Measurements from ENCODE around the gene TAF11L9.
"Not testable (repeated sequence)": the region's sequence is repeated elsewhere in the genome, so short reads cannot be mapped to it uniquely, and the experiment has no call there.

The TAF11L9 gene

GRCh38 chr5:17594255-17594654 lies at the start of gene TAF11L9:
TSS of gene TAF11L9 (minus strand) at chr5:17594394.
- not testable (repeated sequence) for DNase-seq (ENCODE audit: low read depth)

- no peak for DNase-seq (ENCODE audit: low read depth)
These were observed 40.0 kb upstream of the TAF11L9 start, which contains the start of gene TAF11L14 for GRCh38 chr5:17634160-17634559. TSS of gene TAF11L14 (plus strand) at chr5:17634460.

GRCh38 chr5:17631788-17632187 lies 37.6 kb upstream of the TAF11L9 start, which contains the start of gene TAF11L13:
TSS of gene TAF11L13 (plus strand) at chr5:17632088.
- DNase-seq (ENCODE audit: low read depth): not testable (repeated sequence)

- no peak for DNase-seq (ENCODE audit: low read depth)
These were observed 31.5 kb upstream of the TAF11L9 start for GRCh38 chr5:17625686-17626085.

GRCh38 chr5:17620627-17621026 lies 26.4 kb upstream of the TAF11L9 start:
- no peak for DNase-seq (ENCODE audit: low read depth)

- no peak for DNase-seq (ENCODE audit: low read depth)
These were observed 25.2 kb upstream of the TAF11L9 start for GRCh38 chr5:17619354-17619753.

- DNase-seq (ENCODE audit: low read depth): no peak
These were observed 20.8 kb upstream of the TAF11L9 start for GRCh38 chr5:17614872-17615605.

GRCh38 chr5:17610092-17610491 lies 15.9 kb upstream of the TAF11L9 start, which contains the start of gene TAF11L12:
TSS of gene TAF11L12 (plus strand) at chr5:17610392.
- DNase-seq (ENCODE audit: low read depth): not testable (repeated sequence)

GRCh38 chr5:17607461-17607860 lies 13.3 kb upstream of the TAF11L9 start:
- not testable (repeated sequence) for DNase-seq (ENCODE audit: low read depth)

GRCh38 chr5:17604951-17605350 lies 10.8 kb upstream of the TAF11L9 start:
- DNase-seq (ENCODE audit: low read depth): no peak

- not testable (repeated sequence) for DNase-seq (ENCODE audit: low read depth)
These were observed 9.7 kb upstream of the TAF11L9 start, which contains the start of gene TAF11L11 for GRCh38 chr5:17603880-17604279. TSS of gene TAF11L11 (plus strand) at chr5:17604183.

- DNase-seq (ENCODE audit: low read depth): not testable (repeated sequence)
These were observed 3.5 kb upstream of the TAF11L9 start, which contains the start of gene TAF11L10 for GRCh38 chr5:17597728-17598127. TSS of gene TAF11L10 (minus strand) at chr5:17597828.

- not testable (repeated sequence) for DNase-seq (ENCODE audit: low read depth)
These were observed 3.3 kb downstream of the TAF11L9 start, which contains the start of gene TAF11L8 for GRCh38 chr5:17590860-17591259. TSS of gene TAF11L8 (minus strand) at chr5:17590960.

GRCh38 chr5:17585658-17586057 lies 8.5 kb downstream of the TAF11L9 start, which contains the start of gene TAF11L7:
TSS of gene TAF11L7 (minus strand) at chr5:17585758.
- DNase-seq (ENCODE audit: low read depth): not testable (repeated sequence)
